H1 (cell line): ENCODE data around the gene THADA. TPM values are rescaled to one million over a fixed set of nuclear protein-coding genes. Genes with fewer than 3 reads are reported as not detected.

Source experiments
- ZNF274 ChIP-seq: IDR thresholded peaks from 2 replicates; pipeline ENCODE4 v1.7.0; 2012; ENCODE audit warnings: low read length, borderline replicate concordance; ENCODE audit errors: extremely low read depth
- polyA plus RNA-seq, 7 experiments: library from polyadenylated mRNA; depleted of rRNA in 3 of 7; stranded (reverse) in 5 of 7; unstranded in 2 of 7; fragments of >200 nt in 5 of 7; fragments of 200-250 nt in 2 of 7; gene quantifications; 1 replicate in 5 of 7; 2 replicates in 1 of 7; 4 replicates in 1 of 7; pipeline versions ENCODE4 v1.2.1 to v1.2.3, GENCODE V29; 2011 to 2013; ENCODE audit warnings: missing spikeins in 2 of 7, mixed read lengths in 2 of 7
- total RNA-seq: library from RNA; stranded (reverse); fragmentation: NEBNext Ultra II Directional; extraction: Animal tissue kit (Norgen Biotek cat#: 25700); gene quantifications from 2 replicates; pipeline ENCODE4 v1.2.1, GENCODE V29; 2021

The THADA gene
- total and polyA plus RNA-seq, 2 of the 8 experiments (the other 6 are each of a cell fraction or from before 2014, with no cell fraction given), result 22.4 to 26.8 TPM

DNA sequence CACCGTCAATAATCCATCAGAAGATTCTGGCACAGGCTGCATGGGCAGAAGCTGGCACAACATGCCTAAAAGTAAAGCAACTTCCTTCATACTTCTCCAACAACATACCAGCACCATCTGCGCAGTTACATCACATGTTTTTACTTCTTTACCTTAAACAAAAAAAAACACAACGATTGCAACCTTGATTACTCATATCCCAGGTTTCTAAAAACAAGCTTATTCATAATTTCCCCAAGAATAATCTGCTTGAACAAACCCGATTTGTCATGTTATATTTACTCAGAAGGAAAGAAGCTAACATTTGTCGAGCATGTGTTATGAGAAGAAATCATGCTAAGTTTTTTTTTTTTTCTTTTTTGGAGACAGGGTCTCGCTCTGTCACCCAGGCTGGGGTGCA, 54.7 kb downstream of the THADA start (continued):
- no peak for TF ChIP-seq ZNF274
